ENCODE data around the gene KCNN4.

The KCNN4 gene

GRCh38 chr19:43748205-43748594 lies 32.6 kb downstream of the KCNN4 start:
- POLR2A ChIA-PET: no interaction called here
- H3K4me1 ChIP-seq (ENCODE audit: control extremely low read depth in 1 of 4, control insufficient read depth in 4 of 4, insufficient read depth in 4 of 4, low read length in 3 of 4): peaks cover 3 to 13% (median 9%) of the 10 kb centered on the region in 4 experiments
- H3K9me3 ChIP-seq (ENCODE audit: control extremely low read depth in 1 of 5, control insufficient read depth in 4 of 5, insufficient read depth in 2 of 5, low read depth in 1 of 5, low read length in 4 of 5): no peaks in the 10 kb centered on the region
- H3K27me3 ChIP-seq (replicated peaks in 2 of 5; ENCODE audit: control insufficient read depth in 4 of 5, insufficient read depth in 5 of 5, low read length in 4 of 5): no peaks in the 10 kb centered on the region
- WGBS (ENCODE audit: insufficient coverage): 88% methylated on average over 3 of the region's 4 CpGs
- DNase-seq: no peak
- H3K36me3 ChIP-seq (ENCODE audit: control insufficient read depth in 4 of 4, insufficient read depth in 4 of 4, low read length in 3 of 4): peaks cover 29 to 81% (median 51%) of the 10 kb centered on the region in 4 experiments
- no peak overlapping the region for H3K27ac ChIP-seq (ENCODE audit: insufficient read depth in 1 of 2, low read depth in 1 of 2, low read length in 2 of 2, poor library complexity in 1 of 2, severe bottlenecking in 2 of 2)
- H3K4me3 ChIP-seq (ENCODE audit: control insufficient read depth in 1 of 7, extremely low read depth in 1 of 7, insufficient read depth in 4 of 7, low read depth in 2 of 7, low read length in 6 of 7): no peak overlapping the region
- CTCF ChIA-PET: interaction anchor here (1.7 kb wide), 1 partner anchor 11 kb away, joined by 4 read pairs; no protein-coding TSS in a partner anchor

- H3K27me3 ChIP-seq (replicated peaks in 2 of 5; ENCODE audit: control insufficient read depth in 4 of 5, insufficient read depth in 5 of 5, low read length in 4 of 5): no peaks in the 10 kb centered on the region
- 97% methylated on average over 5 of the region's 16 CpGs for WGBS (ENCODE audit: insufficient coverage)
- ChIA-PET CTCF (interaction anchor here (0.7 to 3.0 kb wide), 3 partner anchors 11 to 40 kb away, joined by 4 to 27 read pairs (median 4); partner anchors contain the start of gene KCNN4), POLR2A (no interaction called here)
- H3K4me3 ChIP-seq (ENCODE audit: control insufficient read depth in 1 of 7, extremely low read depth in 1 of 7, insufficient read depth in 4 of 7, low read depth in 2 of 7, low read length in 6 of 7): no peak overlapping the region
- H3K27ac ChIP-seq (ENCODE audit: insufficient read depth in 1 of 2, low read depth in 1 of 2, low read length in 2 of 2, poor library complexity in 1 of 2, severe bottlenecking in 2 of 2): no peak overlapping the region
- peaks cover 3 to 9% (median 6%) of the 10 kb centered on the region in 4 experiments for H3K4me1 ChIP-seq (ENCODE audit: control extremely low read depth in 1 of 4, control insufficient read depth in 4 of 4, insufficient read depth in 4 of 4, low read length in 3 of 4)
- no peaks in the 10 kb centered on the region for H3K9me3 ChIP-seq (ENCODE audit: control extremely low read depth in 1 of 5, control insufficient read depth in 4 of 5, insufficient read depth in 2 of 5, low read depth in 1 of 5, low read length in 4 of 5)
- peaks cover 29 to 85% (median 55%) of the 10 kb centered on the region in 4 experiments for H3K36me3 ChIP-seq (ENCODE audit: control insufficient read depth in 4 of 4, insufficient read depth in 4 of 4, low read length in 3 of 4)
- no peak for DNase-seq
Observed at GRCh38 chr19:43747557-43748204, 33.1 kb downstream of the KCNN4 start.

- WGBS (ENCODE audit: insufficient coverage): 100% methylated on average over 2 of the region's 3 CpGs
- Histone ChIP-seq H3K4me3 (ENCODE audit: control insufficient read depth in 1 of 7, extremely low read depth in 1 of 7, insufficient read depth in 4 of 7, low read depth in 2 of 7, low read length in 6 of 7) (no peak overlapping the region), H3K4me1 (ENCODE audit: control extremely low read depth in 1 of 4, control insufficient read depth in 4 of 4, insufficient read depth in 4 of 4, low read length in 3 of 4) (peaks cover 3 to 9% (median 6%) of the 10 kb centered on the region in 4 experiments), H3K27me3 (replicated peaks in 2 of 5; ENCODE audit: control insufficient read depth in 4 of 5, insufficient read depth in 5 of 5, low read length in 4 of 5) (no peaks in the 10 kb centered on the region), H3K9me3 (ENCODE audit: control extremely low read depth in 1 of 5, control insufficient read depth in 4 of 5, insufficient read depth in 2 of 5, low read depth in 1 of 5, low read length in 4 of 5) (no peaks in the 10 kb centered on the region), H3K27ac (ENCODE audit: insufficient read depth in 1 of 2, low read depth in 1 of 2, low read length in 2 of 2, poor library complexity in 1 of 2, severe bottlenecking in 2 of 2) (no peak overlapping the region), H3K36me3 (ENCODE audit: control insufficient read depth in 4 of 4, insufficient read depth in 4 of 4, low read length in 3 of 4) (peaks cover 18 to 88% (median 67%) of the 10 kb centered on the region in 4 experiments)
- POLR2A ChIA-PET: no interaction called here
- CTCF ChIA-PET: interaction anchor here (0.8 to 1.5 kb wide), 7 partner anchors 9 to 80 kb away, joined by 3 to 6 read pairs (median 3); no protein-coding TSS in a partner anchor
- DNase-seq: no peak
Observed at GRCh38 chr19:43743059-43743458, 37.7 kb downstream of the KCNN4 start.

- ChIA-PET CTCF (interaction anchor here (0.9 to 1.4 kb wide), 5 partner anchors 8 to 68 kb away, joined by 3 to 5 read pairs (median 4); no protein-coding TSS in a partner anchor), POLR2A (no interaction called here)
- H3K36me3 ChIP-seq (ENCODE audit: control insufficient read depth in 4 of 4, insufficient read depth in 4 of 4, low read length in 3 of 4): peaks cover 11 to 86% (median 69%) of the 10 kb centered on the region in 4 experiments
- H3K27me3 ChIP-seq (replicated peaks in 2 of 5; ENCODE audit: control insufficient read depth in 4 of 5, insufficient read depth in 5 of 5, low read length in 4 of 5): no peaks in the 10 kb centered on the region
- H3K4me1 ChIP-seq (ENCODE audit: control extremely low read depth in 1 of 4, control insufficient read depth in 4 of 4, insufficient read depth in 4 of 4, low read length in 3 of 4): peaks cover 3 to 9% (median 6%) of the 10 kb centered on the region in 4 experiments
- 97% methylated on average over 5 of the region's 10 CpGs for WGBS (ENCODE audit: insufficient coverage)
- no peaks in the 10 kb centered on the region for H3K9me3 ChIP-seq (ENCODE audit: control extremely low read depth in 1 of 5, control insufficient read depth in 4 of 5, insufficient read depth in 2 of 5, low read depth in 1 of 5, low read length in 4 of 5)
- H3K27ac ChIP-seq (ENCODE audit: insufficient read depth in 1 of 2, low read depth in 1 of 2, low read length in 2 of 2, poor library complexity in 1 of 2, severe bottlenecking in 2 of 2): no peak overlapping the region
- no peak overlapping the region for H3K4me3 ChIP-seq (ENCODE audit: control insufficient read depth in 1 of 7, extremely low read depth in 1 of 7, insufficient read depth in 4 of 7, low read depth in 2 of 7, low read length in 6 of 7)
- DNase-seq: no peak
Observed at GRCh38 chr19:43741075-43741825, 39.5 kb downstream of the KCNN4 start.

GRCh38 chr19:43739439-43740235 lies 41.1 kb downstream of the KCNN4 start:
- 92% methylated on average over 15 of the region's 16 CpGs for WGBS (ENCODE audit: insufficient coverage)
- Histone ChIP-seq H3K4me3 (ENCODE audit: control insufficient read depth in 1 of 7, extremely low read depth in 1 of 7, insufficient read depth in 4 of 7, low read depth in 2 of 7, low read length in 6 of 7) (no peak overlapping the region), H3K27me3 (replicated peaks in 2 of 5; ENCODE audit: control insufficient read depth in 4 of 5, insufficient read depth in 5 of 5, low read length in 4 of 5) (no peaks in the 10 kb centered on the region), H3K36me3 (ENCODE audit: control insufficient read depth in 4 of 4, insufficient read depth in 4 of 4, low read length in 3 of 4) (peaks cover 8 to 90% (median 71%) of the 10 kb centered on the region in 4 experiments), H3K27ac (ENCODE audit: insufficient read depth in 1 of 2, low read depth in 1 of 2, low read length in 2 of 2, poor library complexity in 1 of 2, severe bottlenecking in 2 of 2) (no peak overlapping the region), H3K4me1 (ENCODE audit: control extremely low read depth in 1 of 4, control insufficient read depth in 4 of 4, insufficient read depth in 4 of 4, low read length in 3 of 4) (peaks cover 0 to 2% (median under 1%) of the 10 kb centered on the region in 4 experiments), H3K9me3 (ENCODE audit: control extremely low read depth in 1 of 5, control insufficient read depth in 4 of 5, insufficient read depth in 2 of 5, low read depth in 1 of 5, low read length in 4 of 5) (no peaks in the 10 kb centered on the region)
- ChIA-PET POLR2A (no interaction called here), CTCF (interaction anchor here (1.3 to 1.4 kb wide), 2 partner anchors 35 to 70 kb away, joined by 4 read pairs; no protein-coding TSS in a partner anchor)
- no peak for DNase-seq

GRCh38 chr19:43738780-43739211 lies 42.0 kb downstream of the KCNN4 start:
- POLR2A ChIA-PET: interaction anchor here (0.6 to 0.7 kb wide), 2 partner anchors 14 to 34 kb away, joined by 3 to 5 read pairs; no protein-coding TSS in a partner anchor
- H3K27me3 ChIP-seq (replicated peaks in 2 of 5; ENCODE audit: control insufficient read depth in 4 of 5, insufficient read depth in 5 of 5, low read length in 4 of 5): no peaks in the 10 kb centered on the region
- DNase-seq: no peak
- H3K9me3 ChIP-seq (ENCODE audit: control extremely low read depth in 1 of 5, control insufficient read depth in 4 of 5, insufficient read depth in 2 of 5, low read depth in 1 of 5, low read length in 4 of 5): no peaks in the 10 kb centered on the region
- H3K4me1 ChIP-seq (ENCODE audit: control extremely low read depth in 1 of 4, control insufficient read depth in 4 of 4, insufficient read depth in 4 of 4, low read length in 3 of 4): no peaks in the 10 kb centered on the region
- CTCF ChIA-PET: no interaction called here
- peaks cover 8 to 89% (median 69%) of the 10 kb centered on the region in 4 experiments for H3K36me3 ChIP-seq (ENCODE audit: control insufficient read depth in 4 of 4, insufficient read depth in 4 of 4, low read length in 3 of 4)
- no peak overlapping the region for H3K27ac ChIP-seq (ENCODE audit: insufficient read depth in 1 of 2, low read depth in 1 of 2, low read length in 2 of 2, poor library complexity in 1 of 2, severe bottlenecking in 2 of 2)
- 72% methylated on average over 4 of the region's 5 CpGs for WGBS (ENCODE audit: insufficient coverage)
- no peak overlapping the region for H3K4me3 ChIP-seq (ENCODE audit: control insufficient read depth in 1 of 7, extremely low read depth in 1 of 7, insufficient read depth in 4 of 7, low read depth in 2 of 7, low read length in 6 of 7)

Measured in common myeloid progenitor, CD34-positive (primary cell).